Measurements from ENCODE around the gene APRT. TPM values are rescaled to one million over a fixed set of nuclear protein-coding genes. Genes with fewer than 3 reads are reported as not detected.

APRT gene
- total and polyA plus RNA-seq, 12 donors = 20.8 to 166 (median 36.9) TPM

- no peaks in the 10 kb centered on the region for H3K27me3 ChIP-seq
- intact Hi-C loops (cut with DNase I) = no loop called here
- peaks cover 8 to 48% (median 33%) of the 10 kb centered on the region in 9 donors for H3K4me1 ChIP-seq
- no peaks in the 10 kb centered on the region for H3K9me3 ChIP-seq
- no peak overlapping the region for H3K27ac ChIP-seq
- no peak overlapping the region for H3K4me3 ChIP-seq
- peaks cover 0 to 31% (median 0%) of the 10 kb centered on the region in 9 donors for H3K36me3 ChIP-seq
- 81% methylated on average over 27 of the region's 27 CpGs for WGBS, 2 donors
- ATAC-seq (no peak), DNase-seq (no peak)
- TF ChIP-seq CTCF (IDR thresholded peaks at IDR 0.05) = no peak
Measured at GRCh38 chr16:88806491-88807111, 5.1 kb downstream of the APRT start.

GRCh38 chr16:88805887-88806393 is 5.8 kb downstream of the APRT start:
- no peak overlapping the region for H3K27ac ChIP-seq
- no peaks in the 10 kb centered on the region for H3K9me3 ChIP-seq
- 92 to 93% methylated on average over 19 to 21 of the region's 21 CpGs for WGBS, 2 donors
- DNase-seq = no peak
- no peaks in the 10 kb centered on the region for H3K27me3 ChIP-seq
- intact Hi-C loops (cut with DNase I) = no loop called here
- peaks cover 8 to 41% (median 26%) of the 10 kb centered on the region in 9 donors for H3K4me1 ChIP-seq
- TF ChIP-seq CTCF (IDR thresholded peaks at IDR 0.05) = no peak
- no peak overlapping the region for H3K4me3 ChIP-seq
- peaks cover 0 to 31% (median 0%) of the 10 kb centered on the region in 9 donors for H3K36me3 ChIP-seq
- ATAC-seq = no peak

- WGBS, 2 donors = 87 to 95% methylated on average over 22 of the region's 22 CpGs
- peak overlapping the region in 1 of 10 donors; percentile 73 for H3K4me3 ChIP-seq
- peaks cover 0 to 31% (median 0%) of the 10 kb centered on the region in 9 donors for H3K36me3 ChIP-seq
- intact Hi-C loops (cut with DNase I) = no loop called here
- no peak for DNase-seq
- no peak overlapping the region for H3K27ac ChIP-seq
- no peak for TF ChIP-seq CTCF (IDR thresholded peaks at IDR 0.05)
- ATAC-seq = peak in 1 of 8 donors; percentile 8
- H3K4me1 ChIP-seq = peaks cover 5 to 35% (median 20%) of the 10 kb centered on the region in 9 donors
- H3K27me3 ChIP-seq = no peaks in the 10 kb centered on the region
- no peaks in the 10 kb centered on the region for H3K9me3 ChIP-seq
Measured at GRCh38 chr16:88805340-88805715, 6.4 kb downstream of the APRT start.

- H3K4me1 ChIP-seq = peaks cover 0 to 34% (median 15%) of the 10 kb centered on the region in 9 donors
- ATAC-seq (peak in 2 of 8 donors; percentile 1 to 9), DNase-seq (no peak)
- 29% methylated on average over 39 of the region's 39 CpGs for WGBS, 2 donors
- no peaks in the 10 kb centered on the region for H3K27me3 ChIP-seq
- TF ChIP-seq CTCF (IDR thresholded peaks at IDR 0.05) = no peak
- intact Hi-C loops (cut with DNase I) = no loop called here
- H3K27ac ChIP-seq = no peak overlapping the region
- peaks cover 0 to 29% (median 0%) of the 10 kb centered on the region in 9 donors for H3K36me3 ChIP-seq
- no peaks in the 10 kb centered on the region for H3K9me3 ChIP-seq
- H3K4me3 ChIP-seq = peak overlapping the region in 6 of 10 donors; percentile 64 to 83 (median 72)
Measured at GRCh38 chr16:88804552-88805339, 7.0 kb downstream of the APRT start.

Measured in heart right ventricle (tissue), 16 donors.